HepG2 (cell line): ENCODE data around the gene SHISA6. TPM values are rescaled to one million over a fixed set of nuclear protein-coding genes. Genes with fewer than 3 reads are reported as not detected.

Experiments
- FOXP4 ChIP-seq: sonication (generic); formaldehyde crosslinking; IDR thresholded peaks from 2 replicates; pipeline ENCODE4 v1.4.0; 2020; ENCODE audit warnings: missing genetic modification reagents
- RERE ChIP-seq: IDR thresholded peaks from 2 replicates; pipeline ENCODE4 v1.6.1; 2016; ENCODE audit warnings: low read depth, missing genetic modification reagents, missing compliant biosample characterization
- SP2 ChIP-seq: sonication (generic); formaldehyde crosslinking; IDR thresholded peaks from 2 replicates; pipeline ENCODE4 v1.5.1; 2020; ENCODE audit warnings: mild to moderate bottlenecking, missing genetic modification reagents
- ZNF160 ChIP-seq: sonication (generic); formaldehyde crosslinking; IDR thresholded peaks from 2 replicates; pipeline ENCODE4 v1.8.0; 2022; ENCODE audit warnings: mild to moderate bottlenecking, inconsistent platforms, missing genetic modification reagents
- polyA plus RNA-seq, 8 experiments: library from polyadenylated mRNA; depleted of rRNA in 3 of 8; stranded (reverse) in 7 of 8; unstranded in 1 of 8; fragments of >200 nt; fragmentation: Illumina TruSeq in 4 of 8; extraction: Trizol in 4 of 8; gene quantifications; 2 replicates each; pipeline versions ENCODE4 v1.2.1 to v1.2.3, GENCODE V29; 2011 to 2016; ENCODE audit warnings: low read depth in 4 of 8, missing spikeins in 1 of 8, mixed read lengths in 1 of 8; ENCODE audit not compliant: insufficient read depth in 1 of 8
- total RNA-seq, 5 experiments: library from RNA; depleted of rRNA; stranded (reverse); fragments of >200 nt; fragmentation: Illumina TruSeq; extraction: Trizol; gene quantifications; 2 replicates each; pipeline ENCODE4 v1.2.3, GENCODE V29; 2016; ENCODE audit warnings: low read depth in 1 of 5
- TF ChIP-seq, protein P1 (sequence below): sonication (generic); formaldehyde crosslinking; IDR thresholded peaks from 2 replicates; pipeline ENCODE4 v1.4.0; 2020; ENCODE audit warnings: missing genetic modification reagents

Gene SHISA6
- total and polyA plus RNA-seq, 2 of the 13 experiments (the other 11 are each of a cell fraction or from before 2014, with no cell fraction given), result not detected

- TF ChIP-seq RERE (no peak), ZNF160 (CRISPR knock-in tag) (no peak), FOXP4 (no peak), SP2 (no peak)
- TF ChIP-seq, protein P1, sequence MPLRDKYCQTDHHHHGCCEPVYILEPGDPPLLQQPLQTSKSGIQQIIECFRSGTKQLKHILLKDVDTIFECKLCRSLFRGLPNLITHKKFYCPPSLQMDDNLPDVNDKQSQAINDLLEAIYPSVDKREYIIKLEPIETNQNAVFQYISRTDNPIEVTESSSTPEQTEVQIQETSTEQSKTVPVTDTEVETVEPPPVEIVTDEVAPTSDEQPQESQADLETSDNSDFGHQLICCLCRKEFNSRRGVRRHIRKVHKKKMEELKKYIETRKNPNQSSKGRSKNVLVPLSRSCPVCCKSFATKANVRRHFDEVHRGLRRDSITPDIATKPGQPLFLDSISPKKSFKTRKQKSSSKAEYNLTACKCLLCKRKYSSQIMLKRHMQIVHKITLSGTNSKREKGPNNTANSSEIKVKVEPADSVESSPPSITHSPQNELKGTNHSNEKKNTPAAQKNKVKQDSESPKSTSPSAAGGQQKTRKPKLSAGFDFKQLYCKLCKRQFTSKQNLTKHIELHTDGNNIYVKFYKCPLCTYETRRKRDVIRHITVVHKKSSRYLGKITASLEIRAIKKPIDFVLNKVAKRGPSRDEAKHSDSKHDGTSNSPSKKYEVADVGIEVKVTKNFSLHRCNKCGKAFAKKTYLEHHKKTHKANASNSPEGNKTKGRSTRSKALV (CRISPR knock-in tag), result no peak
- TF ChIP-seq, all 625 proteins: peak for 0
Measured at GRCh38 chr17:11554542-11554941, 313.5 kb downstream of the SHISA6 start (continued).
